HG03097 (cell line): ENCODE data around the gene DNAH2.

Experiments
- ATAC-seq: cut with Tn5 transposase; IDR thresholded peaks from one replicate; pipeline ENCODE4 v1.9.1; 2021; ENCODE audit not compliant: unreplicated experiment, low FRiP score

Gene DNAH2, protein sequence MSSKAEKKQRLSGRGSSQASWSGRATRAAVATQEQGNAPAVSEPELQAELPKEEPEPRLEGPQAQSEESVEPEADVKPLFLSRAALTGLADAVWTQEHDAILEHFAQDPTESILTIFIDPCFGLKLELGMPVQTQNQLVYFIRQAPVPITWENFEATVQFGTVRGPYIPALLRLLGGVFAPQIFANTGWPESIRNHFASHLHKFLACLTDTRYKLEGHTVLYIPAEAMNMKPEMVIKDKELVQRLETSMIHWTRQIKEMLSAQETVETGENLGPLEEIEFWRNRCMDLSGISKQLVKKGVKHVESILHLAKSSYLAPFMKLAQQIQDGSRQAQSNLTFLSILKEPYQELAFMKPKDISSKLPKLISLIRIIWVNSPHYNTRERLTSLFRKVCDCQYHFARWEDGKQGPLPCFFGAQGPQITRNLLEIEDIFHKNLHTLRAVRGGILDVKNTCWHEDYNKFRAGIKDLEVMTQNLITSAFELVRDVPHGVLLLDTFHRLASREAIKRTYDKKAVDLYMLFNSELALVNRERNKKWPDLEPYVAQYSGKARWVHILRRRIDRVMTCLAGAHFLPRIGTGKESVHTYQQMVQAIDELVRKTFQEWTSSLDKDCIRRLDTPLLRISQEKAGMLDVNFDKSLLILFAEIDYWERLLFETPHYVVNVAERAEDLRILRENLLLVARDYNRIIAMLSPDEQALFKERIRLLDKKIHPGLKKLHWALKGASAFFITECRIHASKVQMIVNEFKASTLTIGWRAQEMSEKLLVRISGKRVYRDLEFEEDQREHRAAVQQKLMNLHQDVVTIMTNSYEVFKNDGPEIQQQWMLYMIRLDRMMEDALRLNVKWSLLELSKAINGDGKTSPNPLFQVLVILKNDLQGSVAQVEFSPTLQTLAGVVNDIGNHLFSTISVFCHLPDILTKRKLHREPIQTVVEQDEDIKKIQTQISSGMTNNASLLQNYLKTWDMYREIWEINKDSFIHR (N-terminal part only)

GRCh38 chr17:7716901-7717755 lies at the start of gene DNAH2:
Gene DNAH2 (plus strand): TSS chr17:7717744. CDS start chr17:7719735, 1,991 bp downstream.
- no peak for ATAC-seq

DNA sequence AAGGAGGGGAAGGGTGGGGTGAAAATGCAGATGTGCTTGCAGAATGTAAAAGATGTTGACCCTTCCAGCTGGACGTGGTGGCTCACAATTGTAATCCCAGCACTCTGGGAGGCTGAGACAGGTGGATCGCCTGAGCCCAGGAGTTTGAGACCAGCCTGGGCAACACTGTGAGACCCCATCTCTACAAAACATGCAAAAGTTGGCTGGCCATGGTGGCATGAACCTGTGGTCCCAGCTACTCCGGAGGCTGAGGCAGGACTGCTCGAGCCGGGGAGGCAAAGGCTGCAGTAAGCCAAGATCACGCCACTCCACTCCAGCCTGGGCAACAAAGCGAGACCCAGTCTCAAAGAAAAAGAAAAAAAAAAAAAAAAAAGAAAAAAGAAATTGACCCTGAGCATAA lies 49.1 kb upstream of the DNAH2 start:
- no peak for ATAC-seq

DNA sequence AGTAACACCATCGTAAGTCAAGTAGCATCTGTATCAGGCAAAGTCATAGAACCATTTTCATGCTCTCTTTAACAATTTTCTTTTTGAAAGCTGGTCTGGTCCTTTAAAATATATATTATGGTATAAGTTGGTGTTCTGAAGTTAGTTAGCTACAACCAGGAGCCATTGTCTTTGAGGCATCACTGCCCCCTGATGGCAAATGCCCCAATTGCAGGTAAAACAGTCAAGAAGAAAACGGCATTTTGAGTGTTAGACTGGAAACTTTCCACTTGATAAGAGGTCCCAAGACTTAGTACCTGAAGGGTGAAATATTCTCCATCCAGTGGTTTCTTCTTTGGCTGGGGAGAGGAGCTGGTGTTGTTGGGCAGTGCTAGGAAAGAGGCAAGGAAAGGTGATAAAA lies 44.3 kb upstream of the DNAH2 start:
- no peak for ATAC-seq

- no peak for ATAC-seq
Observed at GRCh38 chr17:7674934-7675333, 42.6 kb upstream of the DNAH2 start.

GRCh38 chr17:7676533-7676932 lies 41.0 kb upstream of the DNAH2 start:
- ATAC-seq, result no peak

- ATAC-seq, result no peak
Observed at GRCh38 chr17:7677388-7678067, 40.0 kb upstream of the DNAH2 start.

- ATAC-seq, result no peak
Observed at GRCh38 chr17:7684851-7685532, 32.6 kb upstream of the DNAH2 start.

GRCh38 chr17:7685533-7686221 lies 31.9 kb upstream of the DNAH2 start:
- peak; percentile 46 for ATAC-seq

GRCh38 chr17:7686222-7687071 lies 31.1 kb upstream of the DNAH2 start:
- peak; percentile 49 for ATAC-seq

DNA sequence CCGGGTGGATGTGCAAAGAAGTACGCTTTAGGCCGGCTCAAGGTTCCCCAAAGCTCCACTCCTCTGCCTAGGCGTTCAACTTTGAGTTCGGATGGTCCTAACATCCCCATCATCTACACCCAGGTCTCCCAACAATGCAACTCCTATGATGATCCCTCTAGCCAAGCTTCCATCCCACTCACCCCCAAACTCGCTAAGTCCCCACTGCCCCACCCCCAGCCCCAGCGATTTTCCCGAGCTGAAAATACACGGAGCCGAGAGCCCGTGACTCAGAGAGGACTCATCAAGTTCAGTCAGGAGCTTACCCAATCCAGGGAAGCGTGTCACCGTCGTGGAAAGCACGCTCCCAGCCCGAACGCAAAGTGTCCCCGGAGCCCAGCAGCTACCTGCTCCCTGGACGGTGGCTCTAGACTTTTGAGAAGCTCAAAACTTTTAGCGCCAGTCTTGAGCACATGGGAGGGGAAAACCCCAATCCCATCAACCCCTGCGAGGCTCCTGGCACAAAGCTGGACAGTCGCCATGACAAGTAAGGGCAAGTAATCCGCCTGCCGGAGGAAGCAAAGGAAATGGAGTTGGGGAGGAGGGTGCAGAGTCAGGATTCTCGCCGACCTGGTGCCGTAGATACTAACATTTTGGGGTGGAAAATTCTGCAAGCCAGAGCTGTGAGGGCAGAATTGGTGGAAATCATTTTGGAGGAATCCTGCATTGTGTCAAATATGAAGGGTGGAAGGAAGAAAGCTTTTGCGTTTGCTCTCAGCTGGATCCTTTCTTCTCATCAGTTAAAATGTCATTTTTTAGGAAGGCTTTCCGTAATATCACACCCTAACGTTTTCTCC lies 30.3 kb upstream of the DNAH2 start, which contains the start of gene TP53:
TSS of gene TP53 (minus strand) at position 419 of the 836 bp plus-strand sequence. CDS start 10,896 bp downstream, outside the sequence.
- ATAC-seq, result no peak

DNA sequence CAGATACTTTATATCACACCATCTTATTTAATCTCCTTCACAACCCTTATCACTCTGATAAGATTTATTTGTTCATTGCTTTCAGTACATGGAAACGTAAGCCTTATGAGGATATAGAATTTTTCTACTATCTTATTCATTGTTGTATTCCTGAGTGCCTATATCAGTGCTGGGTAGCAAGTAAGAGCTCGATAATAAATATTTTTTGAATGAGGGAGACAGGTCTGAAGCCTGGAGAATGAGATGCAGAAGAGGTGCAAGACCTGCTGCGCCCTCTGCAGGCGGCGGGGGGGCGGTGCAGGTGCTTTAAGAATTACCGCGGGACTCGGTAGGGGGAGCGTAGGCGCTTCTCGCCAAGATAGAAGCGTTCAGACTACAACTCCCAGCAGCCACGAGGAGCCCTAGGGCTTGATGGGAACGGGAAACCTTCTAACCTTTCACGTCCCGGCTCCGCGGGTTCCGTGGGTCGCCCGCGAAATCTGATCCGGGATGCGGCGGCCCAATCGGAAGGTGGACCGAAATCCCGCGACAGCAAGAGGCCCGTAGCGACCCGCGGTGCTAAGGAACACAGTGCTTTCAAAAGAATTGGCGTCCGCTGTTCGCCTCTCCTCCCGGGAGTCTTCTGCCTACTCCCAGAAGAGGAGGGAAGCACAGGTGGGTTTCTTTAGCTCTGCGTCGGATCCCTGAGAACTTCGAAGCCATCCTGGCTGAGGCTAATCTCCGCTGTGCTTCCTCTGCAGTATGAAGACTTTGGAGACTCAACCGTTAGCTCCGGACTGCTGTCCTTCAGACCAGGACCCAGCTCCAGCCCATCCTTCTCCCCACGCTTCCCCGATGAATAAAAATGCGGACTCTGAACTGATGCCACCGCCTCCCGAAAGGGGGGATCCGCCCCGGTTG lies 29.4 kb upstream of the DNAH2 start, which contains the start of gene WRAP53:
TSS of gene WRAP53 (plus strand) at position 570 of the 900 bp plus-strand sequence. CDS start at position 742, 172 bp downstream.
- ATAC-seq, result peak; percentile 65

GRCh38 chr17:7688808-7689316 lies 28.7 kb upstream of the DNAH2 start:
- no peak for ATAC-seq

DNA sequence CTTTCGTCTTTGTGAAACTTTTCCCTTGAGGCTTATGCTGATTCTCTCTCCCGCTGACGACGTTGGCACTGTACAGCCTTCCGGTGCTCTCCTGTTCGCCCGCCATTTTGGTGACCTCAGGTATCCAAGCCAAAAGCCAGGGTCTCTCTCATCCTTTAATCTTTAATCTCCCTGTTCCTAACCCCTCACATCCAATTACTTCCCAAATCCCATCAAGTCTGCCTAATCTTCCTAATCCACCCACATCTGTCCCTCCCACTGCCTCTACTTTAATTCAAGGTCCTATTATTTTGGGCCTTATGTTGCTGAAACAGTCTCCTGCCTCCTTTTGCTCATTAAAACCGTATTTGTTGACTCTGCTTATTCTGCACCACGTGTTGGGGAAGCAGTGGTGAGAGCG lies 22.0 kb upstream of the DNAH2 start:
- ATAC-seq, result no peak

DNA sequence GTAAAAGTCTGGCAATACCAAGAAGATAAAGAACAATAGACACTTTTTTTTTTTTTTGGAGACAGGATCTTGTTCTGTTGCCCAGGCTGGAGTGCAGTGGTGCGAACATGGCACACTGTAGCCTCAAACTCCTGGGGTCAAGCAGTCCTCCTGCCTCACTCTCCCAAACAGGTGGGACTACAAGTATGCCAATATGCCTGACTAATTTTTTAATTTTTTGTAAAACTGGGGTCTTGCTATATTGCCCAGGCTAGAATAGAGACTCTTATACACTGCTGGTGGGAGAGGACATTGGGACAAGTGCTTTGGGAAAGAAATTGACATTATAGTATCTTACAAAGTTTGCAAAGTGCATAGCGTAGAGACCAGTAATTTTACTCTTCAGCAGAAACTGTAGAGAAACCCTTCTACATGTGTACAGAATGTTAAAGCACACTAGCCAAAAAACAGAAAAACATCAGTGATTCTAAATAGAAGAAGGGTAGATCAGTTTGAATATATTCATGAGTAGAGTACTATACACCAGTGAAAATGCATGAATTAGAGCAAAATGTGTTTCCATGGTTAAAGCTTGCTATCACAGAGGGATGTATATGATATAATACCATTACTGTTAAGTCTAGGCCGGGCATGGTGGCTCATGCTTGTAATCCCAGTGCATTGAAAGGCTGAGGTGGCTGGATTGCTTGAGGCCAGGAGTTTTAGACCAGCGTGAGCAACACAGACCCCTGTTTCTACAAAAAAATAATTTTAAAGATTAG lies 19.5 kb upstream of the DNAH2 start:
- ATAC-seq, result no peak

DNA sequence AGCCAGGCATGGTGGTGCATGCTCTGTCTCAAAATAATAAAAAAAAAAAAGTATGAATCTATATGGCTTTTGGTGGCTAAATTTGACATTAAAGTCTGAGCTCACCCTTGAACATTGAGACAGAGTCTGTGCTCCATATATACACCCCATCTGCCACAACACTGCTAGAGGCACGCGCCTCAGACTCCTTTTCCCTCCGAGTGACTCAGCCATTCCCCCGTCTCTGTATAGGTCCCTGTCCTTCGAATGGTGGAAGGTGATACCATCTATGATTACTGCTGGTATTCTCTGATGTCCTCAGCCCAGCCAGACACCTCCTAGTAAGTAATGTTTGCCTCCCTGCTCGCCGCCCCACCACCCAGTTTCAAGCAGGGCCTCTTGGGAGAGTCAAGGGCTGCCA lies 17.0 kb upstream of the DNAH2 start:
- no peak for ATAC-seq
